ENCODE measurements around the gene C22orf39. TPM values are rescaled to one million over a fixed set of nuclear protein-coding genes. Genes with fewer than 3 reads are reported as not detected.

C22orf39 gene
- total RNA-seq, 6 experiments from 2014 or later = 11.2 to 12.7 (median 12.2) TPM

DNA sequence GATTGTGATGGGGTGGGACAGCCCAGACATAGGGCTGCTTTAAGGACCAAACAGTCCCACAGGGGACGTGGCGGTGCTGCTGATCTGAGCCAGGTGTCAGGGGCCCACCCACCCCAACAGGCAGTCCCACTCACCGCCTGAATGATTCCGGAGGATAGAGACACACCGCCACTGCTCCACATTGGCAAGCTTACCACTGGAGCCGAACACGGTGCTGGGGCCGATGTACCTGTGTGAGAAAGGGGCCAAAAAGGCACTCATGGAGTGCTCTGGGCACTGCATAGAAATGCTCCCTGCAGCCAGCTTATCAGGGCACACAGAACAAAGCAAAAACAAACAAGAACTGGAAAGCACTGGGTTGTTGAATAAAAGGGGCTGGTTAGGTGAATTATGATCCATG is 41.9 kb downstream of the C22orf39 start:
- no peak overlapping the region for H3K27ac Mint-ChIP-seq
- H3K9me3 Mint-ChIP-seq = no peaks in the 10 kb centered on the region
- peaks cover 31% of the 10 kb centered on the region for H3K36me3 Mint-ChIP-seq (ENCODE audit: low read depth)
- no peak overlapping the region for H3K4me3 Mint-ChIP-seq
- TF ChIP-seq, protein P1, sequence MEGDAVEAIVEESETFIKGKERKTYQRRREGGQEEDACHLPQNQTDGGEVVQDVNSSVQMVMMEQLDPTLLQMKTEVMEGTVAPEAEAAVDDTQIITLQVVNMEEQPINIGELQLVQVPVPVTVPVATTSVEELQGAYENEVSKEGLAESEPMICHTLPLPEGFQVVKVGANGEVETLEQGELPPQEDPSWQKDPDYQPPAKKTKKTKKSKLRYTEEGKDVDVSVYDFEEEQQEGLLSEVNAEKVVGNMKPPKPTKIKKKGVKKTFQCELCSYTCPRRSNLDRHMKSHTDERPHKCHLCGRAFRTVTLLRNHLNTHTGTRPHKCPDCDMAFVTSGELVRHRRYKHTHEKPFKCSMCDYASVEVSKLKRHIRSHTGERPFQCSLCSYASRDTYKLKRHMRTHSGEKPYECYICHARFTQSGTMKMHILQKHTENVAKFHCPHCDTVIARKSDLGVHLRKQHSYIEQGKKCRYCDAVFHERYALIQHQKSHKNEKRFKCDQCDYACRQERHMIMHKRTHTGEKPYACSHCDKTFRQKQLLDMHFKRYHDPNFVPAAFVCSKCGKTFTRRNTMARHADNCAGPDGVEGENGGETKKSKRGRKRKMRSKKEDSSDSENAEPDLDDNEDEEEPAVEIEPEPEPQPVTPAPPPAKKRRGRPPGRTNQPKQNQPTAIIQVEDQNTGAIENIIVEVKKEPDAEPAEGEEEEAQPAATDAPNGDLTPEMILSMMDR (IDR thresholded peaks at IDR 0.05) = no peak
- no peak for DNase-seq
- H3K27me3 Mint-ChIP-seq (ENCODE audit: insufficient read depth) = no peaks in the 10 kb centered on the region; the same call in 1 of the 2 replicates
- peaks cover 23% of the 10 kb centered on the region for H3K4me1 Mint-ChIP-seq (ENCODE audit: low read depth)

DNA sequence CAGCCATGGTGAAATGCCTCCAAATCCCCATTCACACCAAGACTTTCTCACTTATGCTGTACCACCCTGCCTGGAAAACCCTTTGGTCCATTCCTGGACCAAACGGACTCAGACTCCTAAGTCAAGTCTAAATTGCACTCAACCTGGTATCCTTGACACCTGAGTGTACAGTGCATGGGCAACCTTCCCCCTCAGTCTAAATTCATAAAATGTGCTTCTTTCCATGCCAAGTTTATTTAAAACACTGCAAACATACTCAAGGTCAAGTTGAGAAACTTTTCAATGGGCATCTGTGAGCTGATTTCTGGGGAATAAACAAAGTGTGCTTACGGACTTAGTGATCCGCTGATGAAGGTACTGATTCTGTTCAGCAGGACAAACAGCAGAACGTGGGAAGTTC is 42.4 kb downstream of the C22orf39 start:
- Mint-ChIP-seq H3K4me1 (ENCODE audit: low read depth) (peaks cover 23% of the 10 kb centered on the region), H3K36me3 (ENCODE audit: low read depth) (peaks cover 28% of the 10 kb centered on the region), H3K9me3 (no peaks in the 10 kb centered on the region), H3K27ac (no peak overlapping the region), H3K27me3 (ENCODE audit: insufficient read depth) (no peaks in the 10 kb centered on the region; the same call in 1 of the 2 replicates), H3K4me3 (no peak overlapping the region)
- TF ChIP-seq, protein P1 (IDR thresholded peaks at IDR 0.05) = no peak
- no peak for DNase-seq

DNA sequence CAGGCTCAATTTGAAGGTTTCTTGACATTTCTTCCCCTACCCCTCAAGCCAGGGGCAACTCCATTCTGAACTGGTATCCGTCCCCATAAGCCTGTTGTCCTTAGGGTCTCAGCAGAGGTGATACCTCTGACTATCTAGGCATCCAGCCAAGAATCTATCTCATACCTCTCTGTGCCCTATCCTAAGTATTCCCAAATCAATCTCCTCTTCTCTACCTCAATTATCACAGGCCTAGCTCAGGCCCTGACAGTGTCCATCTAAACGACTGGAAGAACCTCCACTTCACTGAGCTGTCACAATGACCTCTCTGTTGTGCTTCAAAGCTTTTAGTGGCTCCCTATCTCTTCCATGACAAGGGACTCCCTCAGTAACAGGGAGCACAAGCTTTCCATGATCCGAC is 42.8 kb downstream of the C22orf39 start:
- Mint-ChIP-seq H3K27me3 (ENCODE audit: insufficient read depth) (no peaks in the 10 kb centered on the region; the same call in 1 of the 2 replicates), H3K4me3 (no peak overlapping the region), H3K36me3 (ENCODE audit: low read depth) (peaks cover 23% of the 10 kb centered on the region), H3K4me1 (ENCODE audit: low read depth) (peaks cover 22% of the 10 kb centered on the region), H3K9me3 (no peaks in the 10 kb centered on the region), H3K27ac (no peak overlapping the region)
- TF ChIP-seq, protein P1 (IDR thresholded peaks at IDR 0.05) = no peak
- DNase-seq = no peak

DNA sequence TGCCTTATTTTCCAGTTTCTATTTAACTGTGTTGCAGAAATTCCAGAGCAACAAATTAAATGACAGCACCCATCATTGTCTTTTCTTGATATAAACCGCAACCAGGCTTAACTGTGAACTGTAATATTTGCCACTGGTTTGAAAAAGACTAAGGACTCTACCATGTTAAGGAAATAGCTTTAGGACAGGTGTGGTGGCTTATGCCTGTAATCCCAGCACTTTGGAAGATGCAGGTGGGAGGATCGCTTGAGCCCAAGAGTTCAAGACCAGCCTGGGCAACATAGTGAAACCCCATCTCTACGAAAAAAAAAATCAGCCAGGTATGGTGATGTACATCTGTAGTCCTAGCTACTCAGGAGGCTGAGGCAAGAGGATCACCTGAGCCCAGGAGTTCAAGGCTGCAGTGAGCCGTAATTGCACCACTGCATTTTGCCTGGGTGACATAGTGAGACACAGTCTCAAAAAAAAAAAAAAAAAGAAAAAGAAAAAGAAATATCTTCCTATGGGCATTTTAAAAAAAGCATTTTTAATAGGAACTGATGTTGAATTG is 44.8 kb downstream of the C22orf39 start:
- Mint-ChIP-seq H3K4me3 (no peak overlapping the region), H3K27me3 (ENCODE audit: insufficient read depth) (no peaks in the 10 kb centered on the region; the same call in 1 of the 2 replicates), H3K4me1 (ENCODE audit: low read depth) (peaks cover 19% of the 10 kb centered on the region), H3K27ac (peak overlapping the region; percentile 34; the same call in 1 of the 2 replicates), H3K36me3 (ENCODE audit: low read depth) (peaks cover 21% of the 10 kb centered on the region), H3K9me3 (no peaks in the 10 kb centered on the region)
- no peak for DNase-seq
- TF ChIP-seq, protein P1 (IDR thresholded peaks at IDR 0.05) = no peak

DNA sequence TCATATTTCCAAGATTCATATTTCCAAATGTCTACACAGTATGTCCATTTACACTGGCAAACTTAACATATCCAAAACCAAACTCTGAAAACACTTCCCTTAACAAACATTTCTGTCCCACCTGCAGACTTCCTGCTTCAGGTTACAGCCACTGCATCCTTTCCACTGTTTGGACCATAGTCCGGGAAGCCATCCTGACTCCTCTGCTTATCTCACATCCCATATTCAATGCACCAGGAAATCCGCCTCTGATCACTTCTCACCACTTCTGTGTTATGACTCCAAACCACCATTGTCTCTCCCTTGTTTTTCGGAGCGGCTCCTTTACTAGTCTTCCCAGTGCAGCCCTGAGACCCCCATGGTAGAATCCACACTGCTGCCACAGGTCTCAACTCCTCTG is 46.0 kb downstream of the C22orf39 start:
- H3K27me3 Mint-ChIP-seq (ENCODE audit: insufficient read depth) = no peaks in the 10 kb centered on the region; the same call in 1 of the 2 replicates
- peak overlapping the region; percentile 6; the same call in 1 of the 2 replicates for H3K27ac Mint-ChIP-seq
- peaks cover 19% of the 10 kb centered on the region for H3K4me1 Mint-ChIP-seq (ENCODE audit: low read depth)
- H3K9me3 Mint-ChIP-seq = no peaks in the 10 kb centered on the region
- DNase-seq = no peak
- H3K36me3 Mint-ChIP-seq (ENCODE audit: low read depth) = peaks cover 21% of the 10 kb centered on the region
- TF ChIP-seq, protein P1 (IDR thresholded peaks at IDR 0.05) = no peak
- H3K4me3 Mint-ChIP-seq = no peak overlapping the region

Data from HFFc6 (cell line).